ENCODE data around the gene GNL1. TPM values are rescaled to one million over a fixed set of nuclear protein-coding genes. Genes with fewer than 3 reads are reported as not detected.
A peak's percentile ranks its signal among the peaks of the same experiment; 100 is the strongest.

The GNL1 gene
- total and polyA plus RNA-seq, 9 of the 15 experiments (the other 6 are each of a cell fraction or from before 2014, with no cell fraction given): 0.73 to 112 (median 58.0) TPM

DNA sequence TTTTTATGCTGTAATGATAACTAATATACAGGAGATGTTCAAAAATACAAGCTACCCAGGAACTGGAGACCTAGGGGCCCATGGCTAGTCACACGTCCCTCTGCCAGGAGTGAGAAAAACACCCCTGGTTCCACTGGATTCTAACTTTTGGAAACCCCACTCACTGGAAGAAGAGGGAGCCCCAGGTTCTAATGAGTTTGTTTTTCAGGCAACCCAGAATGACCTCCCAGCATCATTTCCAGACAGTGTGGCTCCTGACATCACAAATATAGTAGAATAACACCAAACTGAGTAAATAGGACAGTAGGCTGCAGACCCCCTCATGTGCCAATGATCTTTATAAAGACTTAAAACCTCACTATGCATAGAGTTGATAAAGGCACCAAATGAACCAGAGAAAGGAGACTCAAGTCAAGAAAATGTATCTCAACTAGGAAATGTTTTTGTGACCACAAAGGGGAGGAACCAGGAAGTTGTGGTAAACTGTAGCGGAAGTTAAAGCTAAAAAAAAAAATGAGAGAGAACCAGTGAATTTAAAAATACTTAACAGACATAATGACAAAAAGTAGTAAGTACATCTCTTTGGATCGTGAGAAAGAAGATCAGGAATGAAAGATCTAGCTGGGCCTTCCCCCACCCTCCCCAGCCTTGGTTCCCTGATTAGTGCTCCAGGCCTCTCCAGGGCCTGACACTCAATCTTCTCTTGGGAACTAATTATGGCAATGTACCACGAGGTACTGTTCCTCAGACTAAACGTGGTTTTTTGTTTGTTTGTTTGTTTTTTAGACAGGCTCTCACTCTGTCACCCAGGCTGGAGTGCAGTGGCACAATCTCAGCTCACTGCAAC lies 47.2 kb downstream of the GNL1 start (continued):
- TF ChIP-seq BHLHE40 (IDR thresholded peaks at IDR 0.05; ENCODE audit: low read length) (no peak), LEF1 (IDR thresholded peaks at IDR 0.05) (peak; percentile 68; the same call in 1 of the 2 replicates), MEF2D (tag; conservative IDR thresholded peaks at IDR 0.05; ENCODE audit: low read depth) (0 out of 2 replicates have a peak, but pooled peaks have one; percentile 21), MYNN (IDR thresholded peaks at IDR 0.05) (no peak), MYNN (CRISPR knock-in tag; IDR thresholded peaks at IDR 0.05) (no peak), RNF2 (IDR thresholded peaks at IDR 0.05) (no peak), NR4A1 (CRISPR knock-in tag; IDR thresholded peaks at IDR 0.05) (0 out of 2 replicates have a peak, but pooled peaks have one; percentile 27), NR4A1 (tag; IDR thresholded peaks at IDR 0.05) (no peak), TEAD2 (tag; IDR thresholded peaks at IDR 0.05) (no peak), CAMTA2 (CRISPR knock-in tag; conservative IDR thresholded peaks at IDR 0.05) (no peak), SMAD3 (CRISPR knock-in tag; conservative IDR thresholded peaks at IDR 0.05) (no peak), POU5F1 (IDR thresholded peaks at IDR 0.05; ENCODE audit: borderline replicate concordance, low read depth, low read length, partially characterized antibody) (no peak)
- TF ChIP-seq, protein P1, sequence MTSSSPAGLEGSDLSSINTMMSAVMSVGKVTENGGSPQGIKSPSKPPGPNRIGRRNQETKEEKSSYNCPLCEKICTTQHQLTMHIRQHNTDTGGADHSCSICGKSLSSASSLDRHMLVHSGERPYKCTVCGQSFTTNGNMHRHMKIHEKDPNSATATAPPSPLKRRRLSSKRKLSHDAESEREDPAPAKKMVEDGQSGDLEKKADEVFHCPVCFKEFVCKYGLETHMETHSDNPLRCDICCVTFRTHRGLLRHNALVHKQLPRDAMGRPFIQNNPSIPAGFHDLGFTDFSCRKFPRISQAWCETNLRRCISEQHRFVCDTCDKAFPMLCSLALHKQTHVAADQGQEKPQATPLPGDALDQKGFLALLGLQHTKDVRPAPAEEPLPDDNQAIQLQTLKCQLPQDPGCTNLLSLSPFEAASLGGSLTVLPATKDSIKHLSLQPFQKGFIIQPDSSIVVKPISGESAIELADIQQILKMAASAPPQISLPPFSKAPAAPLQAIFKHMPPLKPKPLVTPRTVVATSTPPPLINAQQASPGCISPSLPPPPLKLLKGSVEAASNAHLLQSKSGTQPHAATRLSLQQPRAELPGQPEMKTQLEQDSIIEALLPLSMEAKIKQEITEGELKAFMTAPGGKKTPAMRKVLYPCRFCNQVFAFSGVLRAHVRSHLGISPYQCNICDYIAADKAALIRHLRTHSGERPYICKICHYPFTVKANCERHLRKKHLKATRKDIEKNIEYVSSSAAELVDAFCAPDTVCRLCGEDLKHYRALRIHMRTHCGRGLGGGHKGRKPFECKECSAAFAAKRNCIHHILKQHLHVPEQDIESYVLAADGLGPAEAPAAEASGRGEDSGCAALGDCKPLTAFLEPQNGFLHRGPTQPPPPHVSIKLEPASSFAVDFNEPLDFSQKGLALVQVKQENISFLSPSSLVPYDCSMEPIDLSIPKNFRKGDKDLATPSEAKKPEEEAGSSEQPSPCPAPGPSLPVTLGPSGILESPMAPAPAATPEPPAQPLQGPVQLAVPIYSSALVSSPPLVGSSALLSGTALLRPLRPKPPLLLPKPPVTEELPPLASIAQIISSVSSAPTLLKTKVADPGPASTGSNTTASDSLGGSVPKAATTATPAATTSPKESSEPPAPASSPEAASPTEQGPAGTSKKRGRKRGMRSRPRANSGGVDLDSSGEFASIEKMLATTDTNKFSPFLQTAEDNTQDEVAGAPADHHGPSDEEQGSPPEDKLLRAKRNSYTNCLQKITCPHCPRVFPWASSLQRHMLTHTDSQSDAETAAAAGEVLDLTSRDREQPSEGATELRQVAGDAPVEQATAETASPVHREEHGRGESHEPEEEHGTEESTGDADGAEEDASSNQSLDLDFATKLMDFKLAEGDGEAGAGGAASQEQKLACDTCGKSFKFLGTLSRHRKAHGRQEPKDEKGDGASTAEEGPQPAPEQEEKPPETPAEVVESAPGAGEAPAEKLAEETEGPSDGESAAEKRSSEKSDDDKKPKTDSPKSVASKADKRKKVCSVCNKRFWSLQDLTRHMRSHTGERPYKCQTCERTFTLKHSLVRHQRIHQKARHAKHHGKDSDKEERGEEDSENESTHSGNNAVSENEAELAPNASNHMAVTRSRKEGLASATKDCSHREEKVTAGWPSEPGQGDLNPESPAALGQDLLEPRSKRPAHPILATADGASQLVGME (CRISPR knock-in tag; IDR thresholded peaks at IDR 0.05): no peak
- TF ChIP-seq, protein P2, sequence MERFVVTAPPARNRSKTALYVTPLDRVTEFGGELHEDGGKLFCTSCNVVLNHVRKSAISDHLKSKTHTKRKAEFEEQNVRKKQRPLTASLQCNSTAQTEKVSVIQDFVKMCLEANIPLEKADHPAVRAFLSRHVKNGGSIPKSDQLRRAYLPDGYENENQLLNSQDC (CRISPR knock-in tag; IDR thresholded peaks at IDR 0.05): no peak
- TF ChIP-seq, protein P3, sequence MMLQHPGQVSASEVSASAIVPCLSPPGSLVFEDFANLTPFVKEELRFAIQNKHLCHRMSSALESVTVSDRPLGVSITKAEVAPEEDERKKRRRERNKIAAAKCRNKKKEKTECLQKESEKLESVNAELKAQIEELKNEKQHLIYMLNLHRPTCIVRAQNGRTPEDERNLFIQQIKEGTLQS (IDR thresholded peaks at IDR 0.05): no peak
- TF ChIP-seq, protein P3 (CRISPR knock-in tag; conservative IDR thresholded peaks at IDR 0.05): no peak

All from K562 (cell line).